ENCODE measurements around the gene SLBP.
"Not testable (repeated sequence)": the region's sequence is repeated elsewhere in the genome, so short reads cannot be mapped to it uniquely, and the experiment has no call there.

SLBP gene

GRCh38 chr4:1714303-1715001, 2.3 kb upstream of the SLBP start:
- in situ Hi-C loops (cut with MboI; ENCODE audit: low sequenced_read_pairs), result no loop called here

- in situ Hi-C loops (cut with MboI; ENCODE audit: low sequenced_read_pairs), result no loop called here
Measured at GRCh38 chr4:1713003-1713851, 1.1 kb upstream of the SLBP start.

- in situ Hi-C loops (cut with MboI; ENCODE audit: low sequenced_read_pairs), result no loop called here
Measured at GRCh38 chr4:1711571-1712215, 426 bp downstream of the SLBP start.

DNA sequence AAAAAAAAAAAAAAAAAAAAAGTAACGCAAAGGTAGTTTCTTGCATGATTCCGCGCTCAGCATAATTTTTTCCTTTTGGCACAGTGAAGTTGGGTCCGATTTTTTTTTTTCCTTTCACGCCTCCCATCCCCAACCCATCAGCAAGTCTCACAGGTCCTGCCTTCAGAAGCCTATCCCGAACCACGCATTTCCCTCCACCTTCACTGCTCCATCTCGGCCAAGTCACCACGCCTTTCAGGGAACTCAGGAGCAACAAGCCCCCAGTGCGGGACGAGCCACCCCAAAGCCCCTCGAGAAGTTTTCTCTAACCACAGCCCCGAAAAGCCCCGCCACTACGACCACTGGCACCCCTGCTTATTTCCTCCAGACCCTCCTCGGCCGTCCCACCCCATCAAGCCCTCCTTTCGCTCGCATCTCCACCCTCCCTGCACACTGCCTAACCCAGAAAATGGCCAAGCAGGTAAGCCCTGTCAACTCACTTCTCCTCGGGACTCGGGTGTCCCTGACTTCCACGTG, 1.0 kb downstream of the SLBP start:
- in situ Hi-C loops (cut with MboI; ENCODE audit: low sequenced_read_pairs), result no loop called here

DNA sequence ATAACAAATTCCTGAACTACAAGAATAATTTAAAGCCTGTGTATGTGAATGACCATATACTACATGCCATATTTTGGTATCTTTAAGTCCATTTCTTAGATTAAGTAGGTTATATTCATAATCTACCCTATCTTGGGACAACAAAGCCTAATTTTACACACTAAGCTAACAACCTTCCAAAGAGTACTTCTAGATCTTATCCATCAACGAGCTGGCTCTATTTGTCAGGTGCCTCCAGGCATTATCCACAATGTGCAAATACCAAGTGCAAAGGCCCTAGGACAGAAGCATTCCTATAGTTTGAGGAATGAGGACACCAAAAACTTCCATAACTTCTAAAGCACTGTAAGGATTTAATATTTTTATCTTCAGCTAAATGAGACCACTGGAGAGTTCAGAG, 3.5 kb downstream of the SLBP start:
- in situ Hi-C loops (cut with MboI; ENCODE audit: low sequenced_read_pairs), result no loop called here

GRCh38 chr4:1706358-1706757, 5.8 kb downstream of the SLBP start:
- in situ Hi-C loops (cut with MboI; ENCODE audit: low sequenced_read_pairs), result no loop called here

DNA sequence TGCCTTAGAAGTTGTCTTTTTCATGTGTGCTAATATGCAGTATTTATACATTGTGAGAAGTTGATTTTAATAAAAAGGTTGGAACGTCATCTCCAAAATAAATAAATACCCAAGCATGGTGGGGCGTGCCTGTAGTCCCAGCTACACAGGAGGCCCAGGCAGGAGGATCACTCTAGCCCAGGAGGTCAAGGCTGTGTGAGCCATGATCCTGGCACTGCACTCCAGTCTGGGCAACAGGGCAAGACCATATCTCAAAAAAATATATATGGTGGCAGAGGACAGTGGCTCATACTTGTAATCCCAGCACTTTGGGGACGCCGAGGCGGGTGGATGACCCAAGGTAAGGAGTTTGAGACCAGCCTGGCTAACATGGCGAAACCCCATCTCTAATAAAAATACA, 6.4 kb downstream of the SLBP start:
- in situ Hi-C loops (cut with MboI; ENCODE audit: low sequenced_read_pairs), result no loop called here

GRCh38 chr4:1703867-1704266, 8.3 kb downstream of the SLBP start:
- in situ Hi-C loops (cut with MboI; ENCODE audit: low sequenced_read_pairs), result no loop called here

GRCh38 chr4:1701671-1702070, 10.4 kb downstream of the SLBP start:
- in situ Hi-C loops (cut with MboI; ENCODE audit: low sequenced_read_pairs), result not testable (repeated sequence)

DNA sequence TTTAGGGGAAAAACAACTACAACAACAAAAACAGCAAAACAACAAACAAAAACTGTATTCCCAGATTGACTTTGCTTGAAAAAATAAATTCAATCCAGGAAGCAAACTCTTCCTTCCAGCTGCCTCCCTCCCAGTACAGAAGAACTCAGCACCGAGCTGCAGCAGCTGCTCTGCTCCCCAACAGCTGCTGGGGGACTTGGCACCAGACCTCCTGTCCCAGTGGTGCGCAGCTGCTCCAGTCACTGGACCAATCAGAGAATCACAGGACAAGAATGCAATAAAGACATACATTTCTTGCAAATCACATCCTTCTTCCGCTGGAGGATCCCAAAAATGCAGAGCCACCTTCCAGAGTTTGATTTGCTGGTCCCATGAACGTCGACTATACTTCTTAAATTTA, 16.2 kb downstream of the SLBP start:
- in situ Hi-C loops (cut with MboI; ENCODE audit: low sequenced_read_pairs), result no loop called here

DNA sequence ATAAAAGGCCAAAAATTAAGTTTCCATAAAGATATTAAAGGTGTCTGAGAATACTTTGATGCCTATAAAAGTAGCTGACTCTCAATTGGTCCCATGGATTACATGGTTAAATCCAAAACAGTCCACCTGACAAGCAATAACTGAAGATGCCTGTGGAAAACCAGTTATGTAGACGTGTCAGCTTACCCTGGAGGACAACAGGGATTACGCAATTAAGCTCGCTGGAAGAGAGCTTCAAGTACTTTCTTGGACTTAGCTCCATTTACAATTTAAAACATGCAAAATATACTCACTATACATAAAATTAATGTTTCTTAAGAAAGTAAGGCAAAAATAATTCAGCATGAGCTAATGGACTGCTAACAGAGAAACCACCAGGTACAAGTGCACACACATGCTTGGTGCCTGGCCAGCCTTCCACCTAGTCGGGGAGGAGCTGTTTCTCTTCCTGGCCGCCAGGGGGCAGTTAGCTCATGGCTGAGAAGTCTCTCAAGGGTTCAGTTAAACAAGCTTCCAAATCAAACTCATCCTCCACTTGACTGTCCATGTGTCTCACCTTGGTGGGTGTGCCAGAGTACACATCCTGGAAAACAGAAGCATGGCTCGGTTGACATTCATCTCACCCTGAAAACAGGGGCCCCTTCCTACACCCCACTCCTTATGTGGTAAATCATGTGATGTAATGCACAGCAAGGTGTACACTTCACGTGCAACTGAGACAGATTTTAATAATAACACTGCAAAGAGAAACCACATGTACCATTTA, 18.8 kb downstream of the SLBP start:
- in situ Hi-C loops (cut with MboI; ENCODE audit: low sequenced_read_pairs), result no loop called here

- in situ Hi-C loops (cut with MboI; ENCODE audit: low sequenced_read_pairs), result no loop called here
Measured at GRCh38 chr4:1691737-1692373, 20.3 kb downstream of the SLBP start.

GRCh38 chr4:1690698-1691097, 21.4 kb downstream of the SLBP start:
- in situ Hi-C loops (cut with MboI; ENCODE audit: low sequenced_read_pairs), result no loop called here

GRCh38 chr4:1686440-1687036, 25.6 kb downstream of the SLBP start:
- in situ Hi-C loops (cut with MboI; ENCODE audit: low sequenced_read_pairs), result no loop called here

DNA sequence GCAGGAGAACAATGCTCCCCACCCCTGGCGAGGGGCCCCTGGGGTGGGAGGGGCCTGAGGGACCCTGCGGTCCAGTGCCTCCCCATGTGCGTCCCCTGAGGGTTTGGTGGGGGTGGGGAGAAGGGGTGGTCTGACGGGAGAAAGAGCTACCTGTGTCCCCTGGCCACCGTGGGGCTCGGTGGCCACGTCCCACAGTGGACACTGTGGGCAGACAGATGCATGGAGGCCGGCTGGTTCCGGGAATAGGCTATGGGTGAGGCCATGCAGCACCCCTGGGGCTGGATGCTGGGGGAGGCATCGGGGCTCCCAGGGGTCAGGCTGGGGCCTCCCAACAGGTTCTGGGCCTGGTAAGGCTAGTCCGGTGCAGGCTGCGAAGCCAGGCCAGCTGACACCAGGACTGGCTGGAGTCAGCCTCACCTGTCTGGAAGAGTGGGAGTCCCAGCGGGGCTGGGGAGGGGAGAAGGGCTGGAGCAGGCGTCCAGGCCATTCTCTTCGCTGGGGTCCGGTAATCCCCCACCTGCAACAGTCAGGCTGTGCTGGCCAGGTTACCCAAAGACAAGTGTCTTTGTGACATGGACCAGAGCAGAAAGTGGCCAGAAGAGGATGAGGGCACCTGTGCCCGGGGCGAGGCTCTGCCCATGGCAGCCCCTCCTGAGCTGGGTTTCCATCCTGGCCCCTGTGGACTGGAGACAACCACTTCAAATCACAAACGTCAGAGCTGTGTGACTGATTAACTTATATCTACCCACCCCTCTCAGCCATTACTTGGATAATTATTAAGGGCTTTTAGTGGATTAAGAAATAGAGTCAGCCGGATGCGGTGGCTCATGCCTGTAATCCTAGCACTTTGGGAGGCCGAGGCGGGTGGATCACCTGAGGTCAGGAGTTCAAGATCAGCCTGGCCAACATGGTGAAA, 26.6 kb downstream of the SLBP start:
- in situ Hi-C loops (cut with MboI; ENCODE audit: low sequenced_read_pairs), result no loop called here

DNA sequence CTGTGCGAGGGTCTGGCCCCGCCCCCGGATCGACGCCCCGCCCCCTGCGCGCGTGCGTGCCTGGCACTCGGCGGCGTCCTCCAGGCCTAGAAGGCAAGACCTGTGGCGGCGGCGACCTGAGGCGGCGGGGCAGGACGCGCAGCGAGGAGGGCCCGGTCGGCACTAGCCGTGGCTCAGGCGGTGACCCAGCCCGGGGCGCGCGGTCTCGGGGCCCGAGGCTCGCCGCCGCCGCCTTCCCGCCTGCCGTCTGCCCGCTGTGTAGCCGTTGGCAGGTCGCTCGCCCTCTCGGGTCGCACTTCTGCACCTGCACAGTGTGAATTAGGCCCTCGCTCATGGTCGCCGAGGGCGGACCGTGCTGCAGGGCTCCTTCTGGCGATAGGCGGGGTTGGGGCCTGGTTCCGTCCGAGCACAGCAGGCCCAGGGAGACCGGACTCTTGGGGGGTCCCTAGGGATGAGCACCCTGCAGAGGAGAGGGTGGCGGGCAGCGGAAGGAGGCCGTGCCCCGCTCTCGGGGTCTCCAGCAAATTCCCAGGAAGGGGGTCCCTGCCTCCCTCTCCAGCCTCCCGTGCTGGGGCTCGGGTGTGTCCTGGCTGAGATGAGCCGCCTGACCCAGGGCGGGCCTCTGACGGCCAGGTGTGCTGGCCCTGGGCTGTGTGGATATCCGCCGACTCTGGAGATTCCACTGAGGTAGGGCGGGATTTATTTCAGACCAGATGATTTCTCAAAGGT, 27.4 kb downstream of the SLBP start:
- in situ Hi-C loops (cut with MboI; ENCODE audit: low sequenced_read_pairs), result no loop called here

GRCh38 chr4:1683736-1684505, 28.2 kb downstream of the SLBP start, which contains the start of gene FAM53A:
Gene FAM53A (minus strand): TSS chr4:1684313. CDS start chr4:1668741, 15,572 bp downstream.
- in situ Hi-C loops (cut with MboI; ENCODE audit: low sequenced_read_pairs), result no loop called here

All from HL-60/S4 treated with phorbol 12-myristate 13-acetate at 8.2 ng/mL for 4 days and 3 days (cell line).